AG09319 (cell line): Measurements from ENCODE around the gene RPS3.
"Not testable (repeated sequence)": the region's sequence is repeated elsewhere in the genome, so short reads cannot be mapped to it uniquely, and the experiment has no call there.

Experiments used
- DNase-seq: peaks from one replicate; pipeline ENCODE4 v3.0.0-alpha.2; 2010; ENCODE audit warnings: low read depth; ENCODE audit errors: extremely low read depth
- TF ChIP-seq, protein P1 (sequence below): IDR thresholded peaks from 2 replicates; pipeline ENCODE4 v1.5.1; 2011; ENCODE audit warnings: low read depth, mild to moderate bottlenecking, inconsistent platforms, low read length, moderate library complexity

The RPS3 gene

DNA sequence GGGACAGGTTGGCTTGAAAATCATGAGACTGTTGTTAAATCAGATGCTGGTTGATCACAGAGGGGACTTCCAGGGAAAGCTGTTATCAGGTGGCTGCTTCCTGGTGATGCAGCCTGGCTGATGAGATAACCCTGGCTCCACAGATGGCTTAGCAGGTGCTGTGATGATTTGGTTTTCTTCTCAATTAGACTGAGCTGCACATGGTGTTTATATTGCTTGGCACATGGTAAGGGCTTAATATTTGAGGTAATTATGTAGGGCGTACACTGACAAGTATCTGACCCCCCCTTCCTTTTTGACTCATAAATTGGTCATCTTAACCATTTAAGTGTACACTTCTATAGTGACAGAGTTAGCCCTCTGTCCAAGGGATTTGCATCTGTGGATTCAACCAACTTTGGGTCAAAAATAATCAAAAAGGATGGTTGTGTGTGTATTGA lies 7.0 kb downstream of the RPS3 start:
- DNase-seq = no peak
- TF ChIP-seq, protein P1, sequence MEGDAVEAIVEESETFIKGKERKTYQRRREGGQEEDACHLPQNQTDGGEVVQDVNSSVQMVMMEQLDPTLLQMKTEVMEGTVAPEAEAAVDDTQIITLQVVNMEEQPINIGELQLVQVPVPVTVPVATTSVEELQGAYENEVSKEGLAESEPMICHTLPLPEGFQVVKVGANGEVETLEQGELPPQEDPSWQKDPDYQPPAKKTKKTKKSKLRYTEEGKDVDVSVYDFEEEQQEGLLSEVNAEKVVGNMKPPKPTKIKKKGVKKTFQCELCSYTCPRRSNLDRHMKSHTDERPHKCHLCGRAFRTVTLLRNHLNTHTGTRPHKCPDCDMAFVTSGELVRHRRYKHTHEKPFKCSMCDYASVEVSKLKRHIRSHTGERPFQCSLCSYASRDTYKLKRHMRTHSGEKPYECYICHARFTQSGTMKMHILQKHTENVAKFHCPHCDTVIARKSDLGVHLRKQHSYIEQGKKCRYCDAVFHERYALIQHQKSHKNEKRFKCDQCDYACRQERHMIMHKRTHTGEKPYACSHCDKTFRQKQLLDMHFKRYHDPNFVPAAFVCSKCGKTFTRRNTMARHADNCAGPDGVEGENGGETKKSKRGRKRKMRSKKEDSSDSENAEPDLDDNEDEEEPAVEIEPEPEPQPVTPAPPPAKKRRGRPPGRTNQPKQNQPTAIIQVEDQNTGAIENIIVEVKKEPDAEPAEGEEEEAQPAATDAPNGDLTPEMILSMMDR = no peak

DNA sequence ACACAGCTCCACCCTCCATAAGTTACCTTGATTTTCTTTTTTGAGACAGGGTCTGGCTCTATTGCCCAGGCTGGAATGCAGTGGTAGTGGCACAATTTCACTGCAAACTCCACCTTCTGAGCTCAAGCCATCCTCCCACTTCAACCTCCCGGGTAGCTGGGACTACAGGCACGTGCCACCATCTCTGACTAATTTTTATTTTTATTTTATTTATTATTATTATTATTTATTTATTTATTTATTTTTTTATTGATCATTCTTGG lies 9.6 kb downstream of the RPS3 start:
- no peak for DNase-seq
- TF ChIP-seq, protein P1 = no peak

DNA sequence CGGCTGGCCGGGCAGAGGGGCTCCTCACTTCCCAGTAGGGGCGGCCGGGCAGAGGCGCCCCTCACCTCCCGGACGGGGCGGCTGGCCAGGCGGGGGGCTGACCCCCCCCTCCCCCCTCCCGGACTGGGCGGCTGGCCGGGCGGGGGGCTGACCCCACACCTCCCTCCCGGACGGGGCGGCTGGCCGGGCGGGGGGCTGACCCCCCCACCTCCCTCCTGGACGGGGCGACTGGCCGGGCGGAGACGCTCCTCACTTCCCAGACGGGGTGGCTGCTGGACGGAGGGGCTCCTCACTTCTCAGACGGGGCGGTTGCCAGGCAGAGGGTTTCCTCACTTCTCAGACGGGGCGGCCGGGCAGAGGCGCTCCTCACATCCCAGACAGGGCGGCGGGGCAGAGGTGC lies 10.7 kb downstream of the RPS3 start:
- DNase-seq = not testable (repeated sequence)

DNA sequence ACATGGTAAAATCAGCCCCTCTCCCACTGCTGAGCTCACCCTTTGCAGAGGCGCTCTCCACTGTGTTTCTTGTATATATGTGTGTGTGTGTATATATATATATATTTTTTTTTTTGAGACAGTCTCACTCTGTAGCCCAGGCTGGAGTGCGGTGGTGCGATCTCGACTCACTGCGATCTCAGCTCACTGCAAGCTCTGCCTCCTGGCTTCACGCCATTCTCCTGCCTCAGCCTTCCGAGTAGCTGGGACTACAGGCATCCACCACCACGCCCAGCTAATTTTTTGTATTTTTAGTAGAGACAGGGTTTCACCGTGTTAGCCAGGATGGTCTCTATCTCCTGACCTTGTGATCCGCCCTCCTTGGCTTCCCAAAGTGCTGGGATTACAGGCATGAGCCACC lies 13.8 kb downstream of the RPS3 start:
- not testable (repeated sequence) for DNase-seq

DNA sequence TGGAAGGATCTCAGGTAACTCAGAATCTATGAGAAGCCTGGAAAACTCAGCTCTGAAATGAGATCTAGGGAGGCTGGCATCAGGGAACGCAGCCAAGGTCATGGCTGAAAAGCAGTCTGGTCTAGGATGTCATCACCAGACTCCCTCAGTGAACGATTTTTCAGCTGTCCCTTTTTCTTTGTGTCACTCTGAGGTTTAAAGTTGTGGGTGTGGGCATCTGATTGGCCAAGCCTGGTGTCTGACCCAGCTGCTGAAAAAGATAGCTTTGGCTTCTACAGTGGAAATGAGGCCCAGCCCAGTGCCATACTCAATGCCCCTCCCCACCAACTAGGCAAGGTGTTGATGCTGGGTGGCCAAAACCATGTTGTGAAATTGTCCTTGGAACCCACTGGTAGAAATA lies 14.5 kb downstream of the RPS3 start:
- TF ChIP-seq, protein P1 = no peak
- DNase-seq = no peak

DNA sequence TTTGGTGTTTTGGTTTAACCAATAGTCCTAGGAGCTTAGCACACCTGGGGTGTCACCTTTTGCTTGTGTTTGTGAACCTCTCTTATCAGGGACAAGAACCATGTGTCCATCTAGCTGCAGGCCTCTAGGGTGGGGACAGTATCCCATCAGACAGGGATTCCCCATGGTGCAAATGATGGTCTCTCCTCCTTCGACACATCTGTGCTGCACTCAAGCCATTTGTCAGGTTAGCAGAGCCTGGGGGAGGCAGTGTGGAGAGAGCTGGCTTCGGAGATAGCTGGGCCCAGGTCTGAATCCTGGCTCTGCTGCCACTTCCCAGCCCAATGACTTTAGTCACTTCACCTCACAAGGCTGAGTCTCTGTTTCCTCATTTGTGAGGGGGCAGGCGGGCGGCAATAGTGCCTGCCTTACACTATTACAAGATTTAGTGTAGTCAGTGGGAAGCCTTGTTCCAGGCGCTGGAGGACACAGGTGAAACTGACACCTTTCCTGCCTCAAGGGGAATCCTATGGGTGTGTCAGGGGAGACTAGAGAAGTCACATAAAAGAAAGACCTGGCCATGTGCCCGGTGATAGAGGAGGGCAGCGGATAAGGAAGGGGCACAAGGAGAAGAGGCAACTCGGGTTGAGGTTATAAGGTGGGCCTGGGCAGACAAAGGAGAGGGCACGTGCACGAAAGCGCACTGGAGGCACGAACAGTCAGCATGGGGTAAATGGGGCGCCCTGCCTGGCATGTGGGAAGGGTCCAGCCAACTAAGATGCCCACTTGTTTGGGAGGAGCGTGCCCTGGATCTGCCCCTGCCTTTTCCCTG lies 21.1 kb downstream of the RPS3 start:
- DNase-seq = no peak
- TF ChIP-seq, protein P1 = no peak

DNA sequence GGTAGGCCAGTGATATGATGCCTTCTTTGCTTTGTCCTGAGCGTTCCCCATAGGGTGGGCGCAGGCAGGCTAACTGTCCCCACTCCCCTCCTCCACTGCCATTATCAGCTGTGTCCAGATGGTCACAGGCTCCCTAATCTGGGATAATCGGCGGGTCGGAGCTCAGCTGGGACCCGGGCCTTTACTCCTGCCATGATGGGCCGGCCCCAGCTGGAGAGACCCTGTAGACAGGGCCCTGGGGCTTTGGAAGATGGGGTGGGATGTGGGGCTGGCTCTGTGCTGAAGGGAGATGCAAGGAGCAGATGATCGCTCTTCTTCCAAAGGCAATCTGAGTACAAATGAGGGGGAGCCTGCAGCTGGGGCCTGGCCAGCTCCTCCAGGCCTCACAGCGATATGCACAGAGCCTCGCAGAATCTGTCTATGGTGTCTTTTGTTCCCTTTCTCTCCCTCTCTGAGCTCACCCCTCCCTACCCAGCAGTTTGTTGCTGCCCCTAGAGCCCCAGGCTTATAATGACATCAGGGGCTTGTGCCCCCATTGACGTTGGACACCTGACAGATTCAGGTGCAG lies 21.8 kb downstream of the RPS3 start:
- no peak for DNase-seq
- TF ChIP-seq, protein P1 = no peak

DNA sequence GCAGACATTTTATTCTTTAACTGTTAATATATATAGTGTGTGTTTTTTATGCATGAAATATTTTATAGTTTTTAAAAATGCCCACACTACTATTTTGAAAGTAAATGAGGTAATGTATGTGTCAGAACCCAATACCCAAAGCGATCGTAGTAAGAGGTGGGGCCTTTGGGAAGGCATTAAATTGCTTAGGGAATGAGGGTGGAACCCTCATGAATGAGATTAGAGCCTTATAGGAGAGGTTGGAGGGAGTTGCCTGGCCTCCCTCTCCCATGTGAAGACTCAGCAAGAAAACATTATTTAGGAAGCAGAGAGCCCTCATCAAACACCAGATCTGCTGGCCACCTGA lies 22.6 kb downstream of the RPS3 start:
- DNase-seq = no peak
- TF ChIP-seq, protein P1 = no peak
